Bladder microvascular endothelial cell (primary cell): Measurements from ENCODE around the gene TOMM40. TPM values are rescaled to one million over a fixed set of nuclear protein-coding genes. Genes with fewer than 3 reads are reported as not detected.

ENCODE experiments used
- total RNA-seq: library from RNA; depleted of rRNA; stranded (reverse); fragments of >200 nt; gene quantifications from 2 replicates; pipeline ENCODE4 v1.2.3, GENCODE V29; 2014

The TOMM40 gene
- 40.5 and 54.6 TPM in 2 replicates for total RNA-seq

GRCh38 chr19:44891016-44891882 lies at the start of gene TOMM40:
TOMM40 (plus strand) TSS chr19:44891254; CDS start chr19:44891416, 162 bp downstream.

GRCh38 chr19:44845612-44846454 lies 45.2 kb upstream of the TOMM40 start, which contains the start of gene NECTIN2:
NECTIN2 (plus strand) TSS chr19:44846297; CDS start chr19:44846526, 229 bp downstream.

GRCh38 chr19:44905437-44906160 lies 14.5 kb downstream of the TOMM40 start, which contains the start of gene APOE:
APOE (plus strand) TSS chr19:44905796; CDS start chr19:44906625, 829 bp downstream.

GRCh38 chr19:44914433-44915206 lies 23.6 kb downstream of the TOMM40 start, which contains the start of gene APOC1:
APOC1 (plus strand) TSS chr19:44914608; CDS start chr19:44914892, 284 bp downstream.

GRCh38 chr19:44942067-44942571 lies 51.1 kb downstream of the TOMM40 start, which contains the start of gene APOC4:
APOC4 (plus strand) TSS chr19:44942237; CDS start chr19:44942278, 41 bp downstream.

Other genes starting within 250 kb of the TOMM40 start
- gene PVR, start 247.3 kb upstream of the TOMM40 start, total RNA-seq: 50.2 and 262 TPM in 2 replicates
- 0.49 and 3.7 TPM in 2 replicates for gene CEACAM19, start 219.8 kb upstream of the TOMM40 start, total RNA-seq
- gene CEACAM16, start 192.1 kb upstream of the TOMM40 start, total RNA-seq: 0.16 TPM in 1 of 2 replicates, not detected in the other
- 4.0 and 6.7 TPM in 2 replicates for gene BCL3, start 142.5 kb upstream of the TOMM40 start, total RNA-seq
- gene CBLC, start 113.4 kb upstream of the TOMM40 start, total RNA-seq: 0.06 TPM in 1 of 2 replicates, not detected in the other
- gene BCAM, start 82.2 kb upstream of the TOMM40 start, total RNA-seq: 24.4 and 65.4 TPM in 2 replicates
- gene NECTIN2, start 45.0 kb upstream of the TOMM40 start, total RNA-seq: 115 and 167 TPM in 2 replicates
- 2.4 and 3.8 TPM in 2 replicates for gene APOE, start 14.5 kb downstream of the TOMM40 start, total RNA-seq
- 0.31 and 1.5 TPM in 2 replicates for gene APOC1, start 23.4 kb downstream of the TOMM40 start, total RNA-seq
- gene APOC4, start 51.0 kb downstream of the TOMM40 start, total RNA-seq: not detected in 2 replicates
- not detected in 2 replicates for gene APOC2, start 54.8 kb downstream of the TOMM40 start, total RNA-seq
- 30.1 and 60.6 TPM in 2 replicates for gene CLPTM1, start 64.1 kb downstream of the TOMM40 start, total RNA-seq
- gene RELB, start 110.2 kb downstream of the TOMM40 start, total RNA-seq: 7.9 and 21.5 TPM in 2 replicates
- 5.8 and 20.6 TPM in 2 replicates for gene CLASRP, start 147.8 kb downstream of the TOMM40 start, total RNA-seq
- gene ZNF296, start 185.2 kb downstream of the TOMM40 start, total RNA-seq: 0.13 and 0.16 TPM in 2 replicates
- gene GEMIN7, start 188.0 kb downstream of the TOMM40 start, total RNA-seq: 14.2 and 22.5 TPM in 2 replicates
- gene PPP1R37, start 201.9 kb downstream of the TOMM40 start, total RNA-seq: 18.1 and 24.4 TPM in 2 replicates